HepG2 (cell line): ENCODE measurements around the gene CFAP119. TPM values are rescaled to one million over a fixed set of nuclear protein-coding genes. Genes with fewer than 3 reads are reported as not detected.

Experiments used
- ATAC-seq: fragments of 200-7000 bp; cut with Tn5 transposase; 3 replicates; pipeline ENCODE4 v1.9.1; 2020; ENCODE audit warnings: mild to moderate bottlenecking, moderate library complexity
- BruUV-seq: library from RNA; stranded (reverse); fragments of 400-500 nt; replicated peaks from 2 replicates; lab custom pipeline; 2021; lab: Mats Ljungman, UMichigan
- CTCF ChIA-PET: fragments of 300-600 bp; formaldehyde crosslinking; extraction: SDS; loops from one replicate; lab custom pipeline; 2021; ENCODE audit warnings: low total read pairs, inconsistent platforms, low intra/inter-chr PET ratio; lab: Yijun Ruan, JAX
- POLR2A ChIA-PET: fragments of 350-600 bp; sonication (Branson Sonifier 250); formaldehyde crosslinking; loops from one replicate; lab custom pipeline; 2020; ENCODE audit warnings: antibody characterized with exemption, inconsistent platforms; lab: Yijun Ruan, JAX
- DNase-seq: peaks from one replicate; pipeline ENCODE4 v3.0.0-alpha.2; 2015; ENCODE audit warnings: low spot score
- FAIRE-seq: peaks from 3 replicates; lab custom pipeline; 2011; peaks lifted over from hg19 to GRCh38; lab: Jason Lieb, UNC
- H2AFZ ChIP-seq: one replicate; pipeline ENCODE4 v1.6.1; 2011; ENCODE audit warnings: low read length, inconsistent platforms
- H3K27ac ChIP-seq: fragments of 300-600 bp; 3 replicates; pipeline ENCODE4 v1.8.0; 2011; ENCODE audit warnings: mixed run types, mild to moderate bottlenecking, mixed read lengths, low read length, inconsistent platforms; ENCODE audit not compliant: insufficient read depth; ENCODE audit errors: extremely low read length
- H3K27me3 ChIP-seq, 2 experiments: fragments of 200-600 bp in 1 of 2; 2 replicates in 1 of 2; 3 replicates in 1 of 2; pipeline versions ENCODE4 v1.6.0 to v1.8.0; 2011; ENCODE audit warnings: low read length in 2 of 2, mild to moderate bottlenecking in 2 of 2, moderate library complexity in 2 of 2, inconsistent platforms in 1 of 2; ENCODE audit not compliant: insufficient read depth in 2 of 2, control insufficient read depth in 1 of 2
- H3K36me3 ChIP-seq, 2 experiments: fragments of 200-600 bp in 1 of 2; replicated peaks in 1 of 2; 2 replicates in 1 of 2; 3 replicates in 1 of 2; pipeline versions ENCODE4 v1.5.1 to v1.8.0; 2011; ENCODE audit warnings: low read length in 2 of 2, inconsistent platforms in 1 of 2; ENCODE audit not compliant: insufficient read depth in 2 of 2, control insufficient read depth in 1 of 2
- H3K4me1 ChIP-seq: 2 replicates; pipeline ENCODE4 v1.5.1; 2012; ENCODE audit warnings: low read length, inconsistent platforms; ENCODE audit not compliant: insufficient read depth
- H3K4me2 ChIP-seq: 2 replicates; pipeline ENCODE4 v1.6.0; 2011; ENCODE audit warnings: low read depth, low read length, inconsistent platforms
- H3K4me3 ChIP-seq, 3 experiments: fragments of 200-600 bp in 1 of 3; sonication (generic), shearing (Covaris generic) in 1 of 3; replicated peaks in 1 of 3; 2 replicates each; pipeline ENCODE4 v1.5.1; 2011 to 2016; ENCODE audit warnings: low read length in 3 of 3, inconsistent platforms in 2 of 3, low read depth in 2 of 3, mild to moderate bottlenecking in 2 of 3, control low read depth in 1 of 3, mixed read lengths in 1 of 3; ENCODE audit not compliant: insufficient read depth in 1 of 3
- H3K79me2 ChIP-seq: one replicate; pipeline ENCODE4 v1.6.1; 2011; ENCODE audit warnings: low read length, inconsistent platforms; ENCODE audit not compliant: insufficient read depth
- H3K9ac ChIP-seq: 2 replicates; pipeline ENCODE4 v1.6.0; 2011; ENCODE audit warnings: mild to moderate bottlenecking, low read depth, low read length, inconsistent platforms; ENCODE audit not compliant: insufficient read depth
- H3K9me3 ChIP-seq: 2 replicates; pipeline ENCODE4 v1.5.1; 2012; ENCODE audit warnings: mild to moderate bottlenecking, low read length
- H4K20me1 ChIP-seq: 2 replicates; pipeline ENCODE4 v1.6.0; 2011; ENCODE audit warnings: inconsistent platforms, mild to moderate bottlenecking, low read length, moderate library complexity; ENCODE audit not compliant: insufficient read depth
- AGO2 ChIP-seq: fragments of 200-400 bp; formaldehyde crosslinking; optimal IDR thresholded peaks from 2 replicates; pipeline ENCODE3; 2017; ENCODE audit warnings: mild to moderate bottlenecking, low read depth, low read length, moderate library complexity
- DNMT1 ChIP-seq: sonication (generic); formaldehyde crosslinking; IDR thresholded peaks from 2 replicates; pipeline ENCODE4 v1.5.1; 2020; ENCODE audit warnings: mild to moderate bottlenecking, missing genetic modification reagents
- HOXD1 ChIP-seq: sonication (generic); formaldehyde crosslinking; IDR thresholded peaks from 2 replicates; pipeline ENCODE4 v1.5.0; 2020; ENCODE audit warnings: missing genetic modification reagents
- MYC ChIP-seq: sonication (generic); formaldehyde crosslinking; IDR thresholded peaks from 2 replicates; pipeline ENCODE4 v1.9.0; 2021; ENCODE audit warnings: missing genetic modification reagents, borderline replicate concordance
- PRPF4 ChIP-seq: fragments of 200-400 bp; formaldehyde crosslinking; IDR thresholded peaks from 2 replicates; pipeline ENCODE4 v1.6.1; 2016; ENCODE audit warnings: low read length, low read depth; ENCODE audit not compliant: poor library complexity, severe bottlenecking
- ZNF333 ChIP-seq: sonication (generic); formaldehyde crosslinking; IDR thresholded peaks from 2 replicates; pipeline ENCODE4 v1.4.0; 2020; ENCODE audit warnings: mild to moderate bottlenecking, missing genetic modification reagents, borderline replicate concordance
- ZNF530 ChIP-seq: sonication (generic); formaldehyde crosslinking; IDR thresholded peaks from 2 replicates; pipeline ENCODE4 v1.5.0; 2020; ENCODE audit warnings: low read depth, mild to moderate bottlenecking, missing genetic modification reagents
- ZNF572 ChIP-seq: sonication (generic); formaldehyde crosslinking; IDR thresholded peaks from 2 replicates; pipeline ENCODE4 v1.5.1; 2020; ENCODE audit warnings: mild to moderate bottlenecking, missing genetic modification reagents
- ZNF619 ChIP-seq: sonication (generic); formaldehyde crosslinking; IDR thresholded peaks from 2 replicates; pipeline ENCODE4 v1.4.0; 2020; ENCODE audit warnings: mild to moderate bottlenecking, missing genetic modification reagents
- ZNF687 ChIP-seq: sonication (generic); formaldehyde crosslinking; IDR thresholded peaks from 2 replicates; pipeline ENCODE4 v1.5.1; 2020; ENCODE audit warnings: mild to moderate bottlenecking, missing genetic modification reagents, moderate library complexity
- WGBS: methylation state at CpG from one replicate; pipeline ENCODE4 v1.1.6; 2017; ENCODE audit warnings: low lambda C conversion rate; 5-methylcytosine and 5-hydroxymethylcytosine counted together
- in situ Hi-C: cut with HindIII; loops from 2 replicates; pipeline ENCODE4 v1.10.0; 2017; ENCODE audit warnings: low pct_unique_long_range_greater_than_20kb; ENCODE audit not compliant: extremely low pct_ligation_motif_present
- intact Hi-C: fragments of 100-400 bp; cut with micrococcal nuclease; formaldehyde crosslinking; loops from one replicate; pipeline ENCODE4 v1.10.0; 2022; ENCODE audit not compliant: unreplicated experiment
- polyA plus RNA-seq, 8 experiments: library from polyadenylated mRNA; depleted of rRNA in 3 of 8; stranded (reverse) in 7 of 8; unstranded in 1 of 8; fragments of >200 nt; fragmentation: Illumina TruSeq in 4 of 8; extraction: Trizol in 4 of 8; gene quantifications; 2 replicates each; pipeline versions ENCODE4 v1.2.1 to v1.2.3, GENCODE V29; 2011 to 2016; ENCODE audit warnings: low read depth in 4 of 8, missing spikeins in 1 of 8, mixed read lengths in 1 of 8; ENCODE audit not compliant: insufficient read depth in 1 of 8
- total RNA-seq, 5 experiments: library from RNA; depleted of rRNA; stranded (reverse); fragments of >200 nt; fragmentation: Illumina TruSeq; extraction: Trizol; gene quantifications; 2 replicates each; pipeline ENCODE4 v1.2.3, GENCODE V29; 2016; ENCODE audit warnings: low read depth in 1 of 5
- TF ChIP-seq, protein P1 (sequence below): IDR thresholded peaks from 2 replicates; pipeline ENCODE4 v1.6.1; 2016; ENCODE audit warnings: missing biosample characterization, missing genetic modification reagents, low read depth

CFAP119 gene
- total and polyA plus RNA-seq, 2 of the 13 experiments (the other 11 are each of a cell fraction or from before 2014, with no cell fraction given), result 6.4 TPM

DNA sequence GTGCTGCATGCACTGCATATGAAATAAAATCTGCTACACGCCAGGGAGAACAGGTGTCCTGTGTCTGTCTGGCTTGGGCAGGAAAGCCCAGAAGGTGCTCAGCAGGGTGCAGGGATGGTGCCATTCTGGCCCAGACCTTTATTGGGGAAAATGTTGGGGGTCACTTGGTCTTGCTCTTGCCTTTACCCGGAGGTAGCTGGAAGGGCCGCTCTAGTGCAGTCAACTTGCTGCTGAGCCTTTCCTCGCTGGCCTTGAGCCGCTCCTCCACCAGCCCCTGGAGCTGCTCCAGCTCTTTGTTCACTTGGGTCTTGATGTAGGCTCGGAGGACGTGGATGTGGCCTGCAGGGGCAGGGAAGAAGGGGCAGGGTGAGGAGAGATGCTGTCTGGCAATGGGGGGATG, 4.5 kb downstream of the CFAP119 start:
- Histone ChIP-seq H3K4me1 (peaks cover 11% of the 10 kb centered on the region), H3K79me2 (peaks cover 2% of the 10 kb centered on the region), H3K9me3 (no peaks in the 10 kb centered on the region), H3K4me3 (no peak overlapping the region), H3K36me3 (peaks cover 12 to 40% of the 10 kb centered on the region in 2 experiments), H3K27me3 (no peaks in the 10 kb centered on the region; a peak in 1 of 5 replicates), H3K27ac (no peak overlapping the region), H2AFZ (no peak overlapping the region), H3K9ac (no peak overlapping the region), H3K4me2 (no peak overlapping the region), H4K20me1 (no peaks in the 10 kb centered on the region)
- TF ChIP-seq MYC (CRISPR knock-in tag) (no peak), ZNF619 (CRISPR knock-in tag) (no peak), PRPF4 (no peak), ZNF333 (no peak)
- ATAC-seq (no peak), FAIRE-seq (no peak), DNase-seq (no peak)
- ChIA-PET POLR2A (interaction anchor here (3.4 kb wide), 1 partner anchor 9 kb away, joined by 15 read pairs; the partner anchor contains the start of gene PHKG2), CTCF (no interaction called here)
- no TSS peak for BruUV-seq
- WGBS, result 95% methylated on average over 7 of the region's 7 CpGs
- intact Hi-C loops (no loop called here), in situ Hi-C loops (no loop called here)

- H4K20me1 ChIP-seq, result no peaks in the 10 kb centered on the region
- H3K4me1 ChIP-seq, result peaks cover 11% of the 10 kb centered on the region
- no peak overlapping the region for H3K27ac ChIP-seq
- H3K27me3 ChIP-seq, result no peaks in the 10 kb centered on the region
- BruUV-seq, result no TSS peak
- no peak overlapping the region for H3K4me3 ChIP-seq
- no peak overlapping the region for H3K4me2 ChIP-seq
- FAIRE-seq (no peak), ATAC-seq (no peak), DNase-seq (no peak)
- in situ Hi-C loops, result no loop called here
- intact Hi-C loops, result no loop called here
- no peak overlapping the region for H2AFZ ChIP-seq
- H3K36me3 ChIP-seq, result peaks cover 13 to 40% of the 10 kb centered on the region in 2 experiments
- peak; percentile 45 for TF ChIP-seq AGO2
- no peak for TF ChIP-seq ZNF572 (CRISPR knock-in tag)
- TF ChIP-seq, protein P1, sequence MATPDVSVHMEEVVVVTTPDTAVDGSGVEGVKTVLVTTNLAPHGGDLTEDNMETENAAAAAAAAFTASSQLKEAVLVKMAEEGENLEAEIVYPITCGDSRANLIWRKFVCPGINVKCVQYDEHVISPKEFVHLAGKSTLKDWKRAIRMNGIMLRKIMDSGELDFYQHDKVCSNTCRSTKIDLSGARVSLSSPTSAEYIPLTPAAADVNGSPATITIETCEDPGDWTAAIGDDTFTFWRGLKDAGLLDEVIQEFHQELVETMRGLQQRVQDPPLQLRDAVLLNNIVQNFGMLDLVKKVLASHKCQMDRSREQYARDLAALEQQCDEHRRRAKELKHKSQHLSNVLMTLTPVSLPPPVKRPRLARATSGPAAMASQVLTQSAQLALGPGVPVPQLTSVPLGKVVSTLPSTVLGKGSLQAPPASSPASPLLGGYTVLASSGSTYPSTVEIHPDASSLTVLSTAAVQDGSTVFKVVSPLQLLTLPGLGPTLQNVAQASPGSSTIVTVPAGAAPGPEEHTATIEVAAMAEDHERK (CRISPR knock-in tag), result no peak
- no peak for TF ChIP-seq ZNF687 (CRISPR knock-in tag)
- no peak for TF ChIP-seq HOXD1 (CRISPR knock-in tag)
- no peak for TF ChIP-seq DNMT1 (CRISPR knock-in tag)
- no peak for TF ChIP-seq ZNF530
- ChIA-PET POLR2A (interaction anchor here (3.4 kb wide), 1 partner anchor 8 kb away, joined by 15 read pairs; the partner anchor contains the start of gene PHKG2), CTCF (no interaction called here)
- 94% methylated on average over 13 of the region's 13 CpGs for WGBS
- H3K9me3 ChIP-seq, result no peaks in the 10 kb centered on the region
- no peaks in the 10 kb centered on the region for H3K79me2 ChIP-seq
- H3K9ac ChIP-seq, result no peak overlapping the region
These were observed 5.1 kb downstream of the CFAP119 start for GRCh38 chr16:30756781-30757100.
